ENCODE data around the gene CDA.

- no peak for TF ChIP-seq POLR2A (IDR thresholded peaks at IDR 0.05)
- no peak for TF ChIP-seq CTCF (IDR thresholded peaks at IDR 0.05)
Measured at GRCh38 chr1:20552728-20553445, 36.0 kb upstream of the CDA start.
